ENCODE measurements around the gene NGEF.
"Not testable (repeated sequence)": the region's sequence is repeated elsewhere in the genome, so short reads cannot be mapped to it uniquely, and the experiment has no call there.

NGEF gene

DNA sequence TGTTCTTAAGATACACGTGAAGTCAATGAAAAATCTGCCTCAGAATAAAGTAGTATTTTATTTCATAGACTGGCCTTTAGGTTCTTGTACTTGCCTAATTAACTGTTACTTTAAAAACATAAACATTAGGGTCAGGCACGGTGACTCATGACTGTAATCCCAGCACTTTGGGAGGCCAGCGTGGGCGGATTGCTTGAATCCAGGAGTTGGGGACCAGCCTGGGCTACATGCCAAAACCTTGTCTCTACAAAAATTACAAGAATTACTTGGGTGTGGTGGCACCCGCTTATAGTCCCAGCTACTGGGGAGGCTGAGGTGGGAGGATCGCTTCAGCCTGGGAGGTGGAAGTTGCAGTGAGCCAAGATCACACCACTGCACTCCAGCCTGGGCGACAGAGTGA lies 159.0 kb downstream of the NGEF start (continued):
- TF ChIP-seq, protein P1, sequence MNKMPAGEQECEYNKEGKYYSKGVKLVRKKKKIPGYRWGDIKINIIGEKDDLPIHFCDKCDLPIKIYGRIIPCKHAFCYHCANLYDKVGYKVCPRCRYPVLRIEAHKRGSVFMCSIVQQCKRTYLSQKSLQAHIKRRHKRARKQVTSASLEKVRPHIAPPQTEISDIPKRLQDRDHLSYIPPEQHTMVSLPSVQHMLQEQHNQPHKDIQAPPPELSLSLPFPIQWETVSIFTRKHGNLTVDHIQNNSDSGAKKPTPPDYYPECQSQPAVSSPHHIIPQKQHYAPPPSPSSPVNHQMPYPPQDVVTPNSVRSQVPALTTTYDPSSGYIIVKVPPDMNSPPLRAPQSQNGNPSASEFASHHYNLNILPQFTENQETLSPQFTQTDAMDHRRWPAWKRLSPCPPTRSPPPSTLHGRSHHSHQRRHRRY (tag by site-specific recombination; IDR thresholded peaks at IDR 0.05): no peak
- TF ChIP-seq, protein P2, sequence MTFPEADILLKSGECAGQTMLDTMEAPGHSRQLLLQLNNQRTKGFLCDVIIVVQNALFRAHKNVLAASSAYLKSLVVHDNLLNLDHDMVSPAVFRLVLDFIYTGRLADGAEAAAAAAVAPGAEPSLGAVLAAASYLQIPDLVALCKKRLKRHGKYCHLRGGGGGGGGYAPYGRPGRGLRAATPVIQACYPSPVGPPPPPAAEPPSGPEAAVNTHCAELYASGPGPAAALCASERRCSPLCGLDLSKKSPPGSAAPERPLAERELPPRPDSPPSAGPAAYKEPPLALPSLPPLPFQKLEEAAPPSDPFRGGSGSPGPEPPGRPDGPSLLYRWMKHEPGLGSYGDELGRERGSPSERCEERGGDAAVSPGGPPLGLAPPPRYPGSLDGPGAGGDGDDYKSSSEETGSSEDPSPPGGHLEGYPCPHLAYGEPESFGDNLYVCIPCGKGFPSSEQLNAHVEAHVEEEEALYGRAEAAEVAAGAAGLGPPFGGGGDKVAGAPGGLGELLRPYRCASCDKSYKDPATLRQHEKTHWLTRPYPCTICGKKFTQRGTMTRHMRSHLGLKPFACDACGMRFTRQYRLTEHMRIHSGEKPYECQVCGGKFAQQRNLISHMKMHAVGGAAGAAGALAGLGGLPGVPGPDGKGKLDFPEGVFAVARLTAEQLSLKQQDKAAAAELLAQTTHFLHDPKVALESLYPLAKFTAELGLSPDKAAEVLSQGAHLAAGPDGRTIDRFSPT (tag by site-specific recombination; IDR thresholded peaks at IDR 0.05): 0 out of 2 replicates have a peak, but pooled peaks have one; percentile 23
- TF ChIP-seq ZNF37A (tag by site-specific recombination; IDR thresholded peaks at IDR 0.05) (no peak), IKZF3 (tag by site-specific recombination; IDR thresholded peaks at IDR 0.05) (0 out of 2 replicates have a peak, but pooled peaks have one; percentile 30), SP7 (tag by site-specific recombination; IDR thresholded peaks at IDR 0.05) (peak; percentile 89), KLF1 (tag by site-specific recombination; IDR thresholded peaks at IDR 0.05) (0 out of 2 replicates have a peak, but pooled peaks have one; percentile 30)
- TF ChIP-seq, protein P3, sequence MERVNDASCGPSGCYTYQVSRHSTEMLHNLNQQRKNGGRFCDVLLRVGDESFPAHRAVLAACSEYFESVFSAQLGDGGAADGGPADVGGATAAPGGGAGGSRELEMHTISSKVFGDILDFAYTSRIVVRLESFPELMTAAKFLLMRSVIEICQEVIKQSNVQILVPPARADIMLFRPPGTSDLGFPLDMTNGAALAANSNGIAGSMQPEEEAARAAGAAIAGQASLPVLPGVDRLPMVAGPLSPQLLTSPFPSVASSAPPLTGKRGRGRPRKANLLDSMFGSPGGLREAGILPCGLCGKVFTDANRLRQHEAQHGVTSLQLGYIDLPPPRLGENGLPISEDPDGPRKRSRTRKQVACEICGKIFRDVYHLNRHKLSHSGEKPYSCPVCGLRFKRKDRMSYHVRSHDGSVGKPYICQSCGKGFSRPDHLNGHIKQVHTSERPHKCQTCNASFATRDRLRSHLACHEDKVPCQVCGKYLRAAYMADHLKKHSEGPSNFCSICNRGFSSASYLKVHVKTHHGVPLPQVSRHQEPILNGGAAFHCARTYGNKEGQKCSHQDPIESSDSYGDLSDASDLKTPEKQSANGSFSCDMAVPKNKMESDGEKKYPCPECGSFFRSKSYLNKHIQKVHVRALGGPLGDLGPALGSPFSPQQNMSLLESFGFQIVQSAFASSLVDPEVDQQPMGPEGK (tag by site-specific recombination; IDR thresholded peaks at IDR 0.05): peak; percentile 55

DNA sequence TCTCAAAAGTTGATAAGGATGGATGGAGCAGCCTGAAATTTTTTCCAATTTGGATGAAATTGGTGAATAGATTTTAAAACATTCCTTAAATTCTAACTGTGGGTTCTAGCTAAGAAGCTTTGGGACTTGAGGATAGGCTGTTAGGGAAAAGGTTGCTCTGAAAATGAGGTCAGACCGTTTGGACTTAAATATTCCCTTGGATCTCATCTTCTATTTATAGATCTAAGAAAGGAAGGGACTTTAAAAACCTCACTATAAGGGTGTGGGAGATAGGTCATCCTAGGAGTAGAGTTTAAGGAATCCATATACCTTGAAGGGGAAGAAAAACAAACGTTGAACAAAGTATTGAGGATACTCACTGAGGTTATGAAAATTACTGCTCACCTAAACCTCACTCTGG lies 160.4 kb downstream of the NGEF start:
- no peak overlapping the region for H3K27ac ChIP-seq (ENCODE audit: extremely low read depth, low read depth, low read length)
- H3K4me1 ChIP-seq (ENCODE audit: control insufficient read depth, insufficient read depth, low read length): peaks cover 5% of the 10 kb centered on the region
- H3K4me3 ChIP-seq (ENCODE audit: low read depth, low read length): no peak overlapping the region
- no peak for TF ChIP-seq ZNF426 (tag by site-specific recombination; IDR thresholded peaks at IDR 0.05)
- TF ChIP-seq, protein P4, sequence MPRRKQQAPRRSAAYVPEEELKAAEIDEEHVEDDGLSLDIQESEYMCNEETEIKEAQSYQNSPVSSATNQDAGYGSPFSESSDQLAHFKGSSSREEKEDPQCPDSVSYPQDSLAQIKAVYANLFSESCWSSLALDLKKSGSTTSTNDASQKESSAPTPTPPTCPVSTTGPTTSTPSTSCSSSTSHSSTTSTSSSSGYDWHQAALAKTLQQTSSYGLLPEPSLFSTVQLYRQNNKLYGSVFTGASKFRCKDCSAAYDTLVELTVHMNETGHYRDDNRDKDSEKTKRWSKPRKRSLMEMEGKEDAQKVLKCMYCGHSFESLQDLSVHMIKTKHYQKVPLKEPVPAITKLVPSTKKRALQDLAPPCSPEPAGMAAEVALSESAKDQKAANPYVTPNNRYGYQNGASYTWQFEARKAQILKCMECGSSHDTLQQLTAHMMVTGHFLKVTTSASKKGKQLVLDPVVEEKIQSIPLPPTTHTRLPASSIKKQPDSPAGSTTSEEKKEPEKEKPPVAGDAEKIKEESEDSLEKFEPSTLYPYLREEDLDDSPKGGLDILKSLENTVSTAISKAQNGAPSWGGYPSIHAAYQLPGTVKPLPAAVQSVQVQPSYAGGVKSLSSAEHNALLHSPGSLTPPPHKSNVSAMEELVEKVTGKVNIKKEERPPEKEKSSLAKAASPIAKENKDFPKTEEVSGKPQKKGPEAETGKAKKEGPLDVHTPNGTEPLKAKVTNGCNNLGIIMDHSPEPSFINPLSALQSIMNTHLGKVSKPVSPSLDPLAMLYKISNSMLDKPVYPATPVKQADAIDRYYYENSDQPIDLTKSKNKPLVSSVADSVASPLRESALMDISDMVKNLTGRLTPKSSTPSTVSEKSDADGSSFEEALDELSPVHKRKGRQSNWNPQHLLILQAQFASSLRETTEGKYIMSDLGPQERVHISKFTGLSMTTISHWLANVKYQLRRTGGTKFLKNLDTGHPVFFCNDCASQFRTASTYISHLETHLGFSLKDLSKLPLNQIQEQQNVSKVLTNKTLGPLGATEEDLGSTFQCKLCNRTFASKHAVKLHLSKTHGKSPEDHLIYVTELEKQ (tag by site-specific recombination; IDR thresholded peaks at IDR 0.05; ENCODE audit: borderline replicate concordance): no peak
- TF ChIP-seq GLIS2 (tag by site-specific recombination; IDR thresholded peaks at IDR 0.05): no peak
- H3K36me3 ChIP-seq (ENCODE audit: control insufficient read depth in 2 of 2, insufficient read depth in 1 of 2, low read length in 2 of 2): peaks cover 45 to 75% of the 10 kb centered on the region in 2 experiments
- no peaks in the 10 kb centered on the region for H3K9me3 ChIP-seq (ENCODE audit: control insufficient read depth, insufficient read depth, low read depth, low read length)
- ChIA-PET POLR2A (no interaction called here), CTCF (interaction anchor here (0.6 to 2.6 kb wide), 18 partner anchors 10 to 1057 kb away, joined by 3 to 28 read pairs (median 4); no protein-coding TSS in a partner anchor)

DNA sequence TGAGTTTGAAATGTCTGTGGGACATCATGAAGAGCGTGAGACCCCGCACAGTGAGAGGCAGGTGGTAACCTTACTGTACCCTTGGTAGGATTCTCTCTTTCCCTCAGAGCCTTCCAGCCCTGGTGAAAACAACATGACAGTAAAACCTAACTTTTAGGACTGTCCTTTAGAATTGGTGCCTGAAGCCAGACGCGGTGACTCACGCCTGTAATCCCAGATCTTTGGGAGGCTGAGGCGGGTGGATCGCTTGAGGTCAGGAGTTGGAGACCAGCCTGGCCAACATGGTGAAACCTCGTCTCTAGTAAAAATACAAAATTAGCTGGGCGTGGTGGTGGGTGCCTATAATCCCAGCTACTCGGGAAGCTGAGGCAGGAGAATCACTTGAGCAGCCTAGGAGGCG lies 161.0 kb downstream of the NGEF start:
- H3K9me3 ChIP-seq (ENCODE audit: control insufficient read depth, insufficient read depth, low read depth, low read length); H3K27ac ChIP-seq (ENCODE audit: extremely low read depth, low read depth, low read length); H3K4me1 ChIP-seq (ENCODE audit: control insufficient read depth, insufficient read depth, low read length); POLR2A ChIA-PET; H3K4me3 ChIP-seq (ENCODE audit: low read depth, low read length): not testable (repeated sequence)
- peaks cover 49 to 75% of the 10 kb centered on the region in 2 experiments for H3K36me3 ChIP-seq (ENCODE audit: control insufficient read depth in 2 of 2, insufficient read depth in 1 of 2, low read length in 2 of 2)
- CTCF ChIA-PET: interaction anchor here (1.0 to 2.6 kb wide), 10 partner anchors 10 to 591 kb away, joined by 3 to 28 read pairs (median 5); no protein-coding TSS in a partner anchor

All from HEK293 (cell line).